Stimulated activated naive CD8-positive, alpha-beta T cell treated with anti-CD3 and anti-CD28 coated beads, Interleukin-15, Interleukin-2, amounts not matched to agents 100 U/mL and 50 U/mL, for 24 hours (primary cell): ENCODE data around the gene OSGEPL1.
A peak's percentile ranks its signal among the peaks of the same experiment; 100 is the strongest.
"Not testable (repeated sequence)": the region's sequence is repeated elsewhere in the genome, so short reads cannot be mapped to it uniquely, and the experiment has no call there.

ENCODE experiments used
- ATAC-seq: fragments of 150-1000 bp; cut with Tn5 transposase; one replicate; pipeline ENCODE4 v1.10.0; 2021
- DNase-seq: peaks from one replicate; pipeline ENCODE4 v3.0.0; 2021

The OSGEPL1 gene

GRCh38 chr2:189751080-189751658 lies 11.4 kb downstream of the OSGEPL1 start:
- ATAC-seq (peak; percentile 65), DNase-seq (peak; percentile 35)

- no peak for ATAC-seq
- DNase-seq = no peak
Observed at GRCh38 chr2:189729430-189729829, 33.2 kb downstream of the OSGEPL1 start.

- no peak for DNase-seq
- ATAC-seq = no peak
Observed at GRCh38 chr2:189726849-189727248, 35.7 kb downstream of the OSGEPL1 start.

- DNase-seq (no peak), ATAC-seq (no peak)
Observed at GRCh38 chr2:189726271-189726670, 36.3 kb downstream of the OSGEPL1 start.

GRCh38 chr2:189723192-189723591 lies 39.4 kb downstream of the OSGEPL1 start:
- ATAC-seq = no peak
- DNase-seq = no peak

- DNase-seq (no peak), ATAC-seq (no peak)
Observed at GRCh38 chr2:189719571-189719970, 43.0 kb downstream of the OSGEPL1 start.

- DNase-seq, ATAC-seq: not testable (repeated sequence)
Observed at GRCh38 chr2:189717593-189717992, 45.0 kb downstream of the OSGEPL1 start.

- DNase-seq = no peak
- no peak for ATAC-seq
Observed at GRCh38 chr2:189709501-189710221, 52.9 kb downstream of the OSGEPL1 start.

- no peak for ATAC-seq
- no peak for DNase-seq
Observed at GRCh38 chr2:189702071-189702470, 60.5 kb downstream of the OSGEPL1 start.

GRCh38 chr2:189700681-189701080 lies 61.9 kb downstream of the OSGEPL1 start:
- no peak for ATAC-seq

GRCh38 chr2:189698020-189698887 lies 64.3 kb downstream of the OSGEPL1 start:
- DNase-seq = peak; percentile 21
- ATAC-seq = peak; percentile 40

More at GRCh38 chr2:189700681-189701080, 61.9 kb downstream of the OSGEPL1 start:
- DNase-seq = no peak
